H1 (cell line): Measurements from ENCODE around the gene NCK1. TPM values are rescaled to one million over a fixed set of nuclear protein-coding genes. Genes with fewer than 3 reads are reported as not detected.

ENCODE experiments used
- CHD7 ChIP-seq: fragments of 300-600 bp; sonication (generic); IDR thresholded peaks from 2 replicates; pipeline ENCODE4 v1.7.1; 2012; ENCODE audit warnings: low read length, moderate library complexity, mild to moderate bottlenecking, inconsistent platforms; ENCODE audit not compliant: insufficient replicate concordance
- polyA plus RNA-seq, 7 experiments: library from polyadenylated mRNA; depleted of rRNA in 3 of 7; stranded (reverse) in 5 of 7; unstranded in 2 of 7; fragments of >200 nt in 5 of 7; fragments of 200-250 nt in 2 of 7; gene quantifications; 1 replicate in 5 of 7; 2 replicates in 1 of 7; 4 replicates in 1 of 7; pipeline versions ENCODE4 v1.2.1 to v1.2.3, GENCODE V29; 2011 to 2013; ENCODE audit warnings: missing spikeins in 2 of 7, mixed read lengths in 2 of 7
- total RNA-seq: library from RNA; stranded (reverse); fragmentation: NEBNext Ultra II Directional; extraction: Animal tissue kit (Norgen Biotek cat#: 25700); gene quantifications from 2 replicates; pipeline ENCODE4 v1.2.1, GENCODE V29; 2021

The NCK1 gene
- total and polyA plus RNA-seq, 2 of the 8 experiments (the other 6 are each of a cell fraction or from before 2014, with no cell fraction given): 10.0 to 28.5 TPM

DNA sequence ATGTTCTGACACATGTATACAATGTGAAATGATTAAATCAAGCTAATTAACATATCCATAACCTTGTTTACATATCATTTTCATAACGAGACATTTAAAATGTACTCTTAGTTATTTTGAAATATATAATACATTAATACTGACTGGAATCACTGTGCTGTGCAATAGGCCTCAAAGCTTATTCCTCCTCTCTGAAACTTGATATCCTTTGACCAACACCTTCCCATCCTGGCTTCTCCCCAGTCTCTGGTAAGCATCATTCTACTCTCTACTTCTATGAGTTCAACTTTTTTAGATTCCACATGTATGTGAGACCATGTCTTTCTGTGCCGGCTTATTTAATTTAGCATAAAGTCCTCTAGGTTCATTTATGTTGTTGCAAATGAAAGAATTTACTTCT is 48.7 kb downstream of the NCK1 start (continued):
- no peak for TF ChIP-seq CHD7
